GM13977 (cell line): Measurements from ENCODE around the gene GGA3.

Experiments
- DNase-seq: peaks from one replicate; pipeline ENCODE4 v3.0.0; 2012; ENCODE audit warnings: low spot score
- in situ Hi-C: fragments of 300-500 bp; cut with MboI; formaldehyde crosslinking; loops from one replicate; pipeline ENCODE4 v1.12.0; 2022; ENCODE audit warnings: low sequenced_read_pairs, low pct_unique_long_range_greater_than_20kb, mixed read lengths, inconsistent platforms; ENCODE audit not compliant: unreplicated experiment
- TF ChIP-seq, protein P1 (sequence below): IDR thresholded peaks from 2 replicates; pipeline ENCODE4 v1.5.1; 2012; ENCODE audit warnings: mild to moderate bottlenecking, control low read depth; ENCODE audit not compliant: insufficient read depth; ENCODE audit errors: extremely low read depth, missing control alignments

Gene GGA3

GRCh38 chr17:75245011-75245410 lies 16.4 kb downstream of the GGA3 start:
- TF ChIP-seq, protein P1, sequence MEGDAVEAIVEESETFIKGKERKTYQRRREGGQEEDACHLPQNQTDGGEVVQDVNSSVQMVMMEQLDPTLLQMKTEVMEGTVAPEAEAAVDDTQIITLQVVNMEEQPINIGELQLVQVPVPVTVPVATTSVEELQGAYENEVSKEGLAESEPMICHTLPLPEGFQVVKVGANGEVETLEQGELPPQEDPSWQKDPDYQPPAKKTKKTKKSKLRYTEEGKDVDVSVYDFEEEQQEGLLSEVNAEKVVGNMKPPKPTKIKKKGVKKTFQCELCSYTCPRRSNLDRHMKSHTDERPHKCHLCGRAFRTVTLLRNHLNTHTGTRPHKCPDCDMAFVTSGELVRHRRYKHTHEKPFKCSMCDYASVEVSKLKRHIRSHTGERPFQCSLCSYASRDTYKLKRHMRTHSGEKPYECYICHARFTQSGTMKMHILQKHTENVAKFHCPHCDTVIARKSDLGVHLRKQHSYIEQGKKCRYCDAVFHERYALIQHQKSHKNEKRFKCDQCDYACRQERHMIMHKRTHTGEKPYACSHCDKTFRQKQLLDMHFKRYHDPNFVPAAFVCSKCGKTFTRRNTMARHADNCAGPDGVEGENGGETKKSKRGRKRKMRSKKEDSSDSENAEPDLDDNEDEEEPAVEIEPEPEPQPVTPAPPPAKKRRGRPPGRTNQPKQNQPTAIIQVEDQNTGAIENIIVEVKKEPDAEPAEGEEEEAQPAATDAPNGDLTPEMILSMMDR, result no peak
- in situ Hi-C loops, result no loop called here
- no peak for DNase-seq

GRCh38 chr17:75244133-75244866 lies 17.1 kb downstream of the GGA3 start:
- TF ChIP-seq, protein P1, result no peak
- in situ Hi-C loops, result no loop called here
- DNase-seq, result no peak

DNA sequence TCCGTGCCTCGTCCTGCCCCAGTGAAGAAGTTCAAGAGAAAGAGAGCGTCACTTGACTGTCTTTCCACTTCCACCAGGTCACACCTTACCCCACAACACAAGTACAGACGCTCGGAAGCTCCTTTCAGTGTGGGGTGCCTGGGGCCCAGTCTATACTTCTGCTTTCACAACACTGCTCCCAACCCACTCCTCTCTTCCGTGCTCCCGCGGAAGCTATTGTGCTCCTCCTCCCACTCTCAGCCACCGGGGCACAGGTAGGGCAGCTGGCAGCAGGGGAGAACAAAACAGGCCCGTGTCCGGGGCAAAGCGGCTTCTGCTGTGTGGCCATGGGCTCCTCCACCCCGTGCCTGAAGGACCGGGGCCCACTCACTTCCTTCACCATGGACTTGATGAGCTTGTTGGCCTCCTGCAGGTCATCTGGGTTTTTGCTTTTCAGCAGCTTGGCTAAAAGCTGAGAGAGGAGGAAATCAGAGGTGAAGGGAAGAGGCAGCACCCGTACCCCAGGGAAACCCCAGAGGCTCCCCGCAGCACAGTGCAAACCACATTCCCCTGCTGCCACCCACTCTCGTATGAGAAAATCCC lies 18.9 kb downstream of the GGA3 start:
- no peak for DNase-seq
- in situ Hi-C loops, result no loop called here
- TF ChIP-seq, protein P1, result no peak

GRCh38 chr17:75241996-75242460 lies 19.4 kb downstream of the GGA3 start:
- TF ChIP-seq, protein P1, result no peak
- in situ Hi-C loops, result no loop called here
- no peak for DNase-seq

GRCh38 chr17:75241502-75241901 lies 19.9 kb downstream of the GGA3 start:
- TF ChIP-seq, protein P1, result no peak
- no peak for DNase-seq
- in situ Hi-C loops, result no loop called here

DNA sequence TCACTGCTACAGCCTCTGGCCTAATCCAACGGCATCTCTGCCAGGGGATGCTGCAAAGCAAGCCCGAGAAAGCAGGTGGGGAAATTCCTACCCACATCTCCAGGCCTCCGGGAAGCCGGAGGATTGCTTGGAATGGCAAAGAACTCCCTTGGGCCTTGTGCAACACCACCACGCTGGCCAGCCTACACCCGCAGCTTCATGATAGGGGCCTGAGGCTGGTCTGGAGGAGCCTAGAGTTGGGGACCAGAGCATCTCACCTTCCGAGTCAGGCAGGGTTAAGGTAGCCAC lies 20.3 kb downstream of the GGA3 start:
- in situ Hi-C loops, result no loop called here
- no peak for DNase-seq
- TF ChIP-seq, protein P1, result no peak
